Measurements from ENCODE around the gene PIGN.

PIGN gene

DNA sequence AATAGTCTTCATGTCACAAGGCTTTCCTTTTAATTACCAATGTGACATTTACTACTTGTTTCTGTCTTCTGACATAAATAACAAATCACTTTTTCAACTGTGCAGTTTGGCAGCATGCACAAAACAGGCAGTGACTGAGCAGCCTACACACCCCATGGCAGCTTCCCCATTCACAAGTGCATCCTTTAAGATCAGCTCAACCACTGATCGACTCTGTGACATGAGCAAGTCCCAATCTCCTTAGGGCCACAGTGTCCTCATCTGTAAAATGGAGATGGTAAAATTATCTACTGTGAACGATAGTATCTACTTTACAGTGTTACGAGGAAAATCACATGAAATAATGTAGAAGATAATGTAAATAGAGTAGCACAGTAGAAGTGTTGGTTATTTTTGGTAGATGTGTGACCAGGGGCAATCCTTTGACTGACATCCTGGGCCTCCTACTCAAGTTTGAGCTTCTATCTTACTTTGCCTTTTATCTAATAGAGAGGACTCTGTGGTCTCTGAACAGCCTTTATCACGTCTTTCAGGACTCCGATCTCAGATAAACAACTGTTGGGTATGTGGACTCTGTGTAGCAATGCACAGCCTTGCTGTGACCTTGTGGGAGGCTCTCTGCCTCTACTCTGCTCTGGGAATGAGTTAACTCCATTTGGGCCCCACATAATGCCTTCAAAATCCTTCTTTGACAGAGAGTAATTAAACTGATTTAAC is 120.6 kb downstream of the PIGN start:
- ChIA-PET CTCF (no interaction called here), POLR2A (ENCODE audit: low non-redundant PET) (no interaction called here)
- H3K27ac ChIP-seq = no peak overlapping the region
- DNase-seq (ENCODE audit: low spot score) = no peak
- TF ChIP-seq, protein P1, sequence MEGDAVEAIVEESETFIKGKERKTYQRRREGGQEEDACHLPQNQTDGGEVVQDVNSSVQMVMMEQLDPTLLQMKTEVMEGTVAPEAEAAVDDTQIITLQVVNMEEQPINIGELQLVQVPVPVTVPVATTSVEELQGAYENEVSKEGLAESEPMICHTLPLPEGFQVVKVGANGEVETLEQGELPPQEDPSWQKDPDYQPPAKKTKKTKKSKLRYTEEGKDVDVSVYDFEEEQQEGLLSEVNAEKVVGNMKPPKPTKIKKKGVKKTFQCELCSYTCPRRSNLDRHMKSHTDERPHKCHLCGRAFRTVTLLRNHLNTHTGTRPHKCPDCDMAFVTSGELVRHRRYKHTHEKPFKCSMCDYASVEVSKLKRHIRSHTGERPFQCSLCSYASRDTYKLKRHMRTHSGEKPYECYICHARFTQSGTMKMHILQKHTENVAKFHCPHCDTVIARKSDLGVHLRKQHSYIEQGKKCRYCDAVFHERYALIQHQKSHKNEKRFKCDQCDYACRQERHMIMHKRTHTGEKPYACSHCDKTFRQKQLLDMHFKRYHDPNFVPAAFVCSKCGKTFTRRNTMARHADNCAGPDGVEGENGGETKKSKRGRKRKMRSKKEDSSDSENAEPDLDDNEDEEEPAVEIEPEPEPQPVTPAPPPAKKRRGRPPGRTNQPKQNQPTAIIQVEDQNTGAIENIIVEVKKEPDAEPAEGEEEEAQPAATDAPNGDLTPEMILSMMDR (conservative IDR thresholded peaks at IDR 0.05; ENCODE audit: low read depth) = no peak

DNA sequence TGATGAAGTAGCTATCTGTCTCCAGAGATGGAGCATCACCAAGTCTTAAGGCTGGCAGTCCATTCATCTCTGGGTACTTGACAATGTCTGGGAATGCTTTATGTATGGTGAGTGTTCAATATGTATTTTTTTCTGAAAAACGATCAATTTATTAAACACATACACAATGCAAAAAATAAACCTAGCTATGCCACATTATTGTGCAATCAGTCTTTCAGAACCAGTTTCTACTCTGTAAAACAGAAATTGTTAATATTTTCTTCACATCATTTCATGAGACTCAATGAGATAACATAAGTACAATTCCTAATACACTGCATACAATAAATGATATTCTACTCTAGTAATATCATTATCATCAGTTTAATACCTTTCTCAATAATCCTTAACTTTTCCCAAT is 122.5 kb downstream of the PIGN start:
- TF ChIP-seq, protein P1 (conservative IDR thresholded peaks at IDR 0.05; ENCODE audit: low read depth) = no peak
- POLR2A ChIA-PET (ENCODE audit: low non-redundant PET) = no interaction called here
- H3K27ac ChIP-seq = no peak overlapping the region
- CTCF ChIA-PET = no interaction called here
- no peak for DNase-seq (ENCODE audit: low spot score)

DNA sequence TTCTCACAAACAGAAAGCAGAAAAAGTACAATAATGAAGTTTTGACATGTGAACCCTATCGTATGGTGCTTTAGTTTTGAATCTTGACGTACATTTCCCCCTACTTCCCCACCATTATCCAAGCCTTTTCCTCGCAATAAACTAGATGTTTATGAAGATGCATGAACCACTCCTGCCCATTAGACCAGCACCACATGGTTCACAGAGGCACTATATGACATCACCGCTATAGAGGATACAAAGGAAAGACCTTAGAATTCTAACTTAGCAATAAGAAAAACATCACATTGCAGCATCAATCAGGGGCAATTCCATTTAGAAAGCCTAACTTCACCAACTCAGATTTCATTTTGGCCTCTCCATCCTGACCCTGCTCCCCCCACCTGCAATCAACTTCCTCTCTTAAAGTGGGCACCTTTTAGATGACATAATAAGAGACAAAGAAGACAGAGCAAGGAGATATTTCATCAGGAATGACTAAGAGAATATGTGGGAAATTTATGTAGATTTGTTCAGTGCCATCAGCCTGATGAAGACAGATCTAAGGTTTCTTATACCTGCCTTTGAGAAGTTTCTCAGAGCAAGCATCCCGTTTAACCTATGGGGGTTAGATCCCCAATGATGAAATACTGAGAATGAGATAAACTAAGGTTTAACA is 124.9 kb downstream of the PIGN start:
- ChIA-PET POLR2A (ENCODE audit: low non-redundant PET) (no interaction called here), CTCF (interaction anchor here (0.6 kb wide), 1 partner anchor 241 kb away, joined by 4 read pairs; no protein-coding TSS in a partner anchor)
- no peak for DNase-seq (ENCODE audit: low spot score)
- H3K27ac ChIP-seq = no peak overlapping the region
- TF ChIP-seq, protein P1 (conservative IDR thresholded peaks at IDR 0.05; ENCODE audit: low read depth) = no peak

DNA sequence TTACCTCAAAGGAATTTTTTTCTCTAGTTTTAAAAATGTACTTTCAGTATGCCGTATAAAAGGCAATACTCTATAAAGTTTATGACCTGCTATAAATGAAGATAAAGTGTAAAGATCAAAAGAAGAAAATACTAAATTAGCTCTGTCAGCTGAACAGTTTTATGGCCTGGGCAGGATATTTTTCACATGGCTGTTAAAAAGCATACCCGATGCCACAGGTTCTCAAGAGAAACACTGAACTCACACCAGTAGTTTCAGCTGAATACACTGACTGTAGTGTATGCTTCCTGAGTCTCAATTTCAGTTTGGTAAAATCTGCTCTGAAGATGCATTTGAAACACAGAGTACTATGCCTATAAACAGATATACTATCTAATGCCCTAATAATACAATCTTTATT is 126.0 kb downstream of the PIGN start:
- TF ChIP-seq, protein P1 (conservative IDR thresholded peaks at IDR 0.05; ENCODE audit: low read depth) = no peak
- no peak for DNase-seq (ENCODE audit: low spot score)
- no peak overlapping the region for H3K27ac ChIP-seq
- ChIA-PET CTCF (no interaction called here), POLR2A (ENCODE audit: low non-redundant PET) (no interaction called here)

DNA sequence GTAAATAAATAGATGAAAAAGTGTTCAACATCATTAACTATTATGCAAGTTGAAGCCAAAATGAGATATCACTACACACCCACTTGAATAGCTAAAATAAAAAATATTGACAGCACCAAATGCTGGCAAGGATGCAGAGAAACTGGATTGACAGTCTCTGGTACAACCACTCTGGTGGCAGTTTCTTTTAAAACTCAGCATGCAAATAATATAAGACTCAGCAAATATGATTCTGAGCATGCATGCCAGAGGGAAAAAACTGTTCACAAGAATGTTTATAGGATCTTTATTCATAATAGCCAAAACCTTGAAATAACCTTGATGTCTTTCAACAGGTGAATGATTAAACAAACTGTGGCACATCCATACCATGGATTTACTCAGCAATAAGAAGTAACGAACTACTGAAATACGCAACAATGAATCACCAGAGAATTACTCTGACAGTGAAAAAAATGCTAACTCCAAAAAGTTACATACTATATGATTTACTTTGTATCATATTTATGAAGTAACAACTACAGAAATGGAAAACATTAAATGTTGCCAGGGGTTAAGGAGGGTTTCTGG is 131.8 kb downstream of the PIGN start:
- POLR2A ChIA-PET (ENCODE audit: low non-redundant PET) = no interaction called here
- no peak overlapping the region for H3K27ac ChIP-seq
- TF ChIP-seq, protein P1 (conservative IDR thresholded peaks at IDR 0.05; ENCODE audit: low read depth) = no peak

DNA sequence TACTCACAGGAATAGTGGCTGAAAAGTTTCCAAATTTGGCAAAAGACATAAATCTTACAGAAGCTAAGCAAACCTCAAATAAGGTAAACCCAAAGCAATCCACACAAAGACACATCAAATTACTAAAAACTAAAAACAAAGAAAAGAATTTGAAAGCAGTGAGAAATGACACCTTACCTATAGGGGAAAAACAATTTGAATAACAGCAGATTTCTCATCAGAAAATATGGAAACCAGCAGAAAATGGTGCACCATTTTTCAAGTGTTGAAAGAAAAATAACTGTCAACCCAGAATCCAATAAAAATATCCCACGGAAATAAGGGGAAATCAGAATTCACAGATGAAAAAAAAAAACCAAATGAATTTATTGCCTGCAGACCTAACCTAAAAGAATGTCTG is 138.6 kb downstream of the PIGN start:
- ChIA-PET CTCF (no interaction called here), POLR2A (ENCODE audit: low non-redundant PET) (no interaction called here)
- DNase-seq (ENCODE audit: low spot score) = no peak
- H3K27ac ChIP-seq = no peak overlapping the region
- TF ChIP-seq, protein P1 (conservative IDR thresholded peaks at IDR 0.05; ENCODE audit: low read depth) = no peak

More for the DNA sequence above, 131.8 kb downstream of the PIGN start:
- CTCF ChIA-PET = interaction anchor here (0.6 kb wide), 1 partner anchor 20 kb away, joined by 3 read pairs; no protein-coding TSS in a partner anchor
- no peak for DNase-seq (ENCODE audit: low spot score)
